DMS153 treated with DMSO at 0.1 percent for 48 hours (cell line): ENCODE measurements around the gene TSEN15.
"Not testable (repeated sequence)": the region's sequence is repeated elsewhere in the genome, so short reads cannot be mapped to it uniquely, and the experiment has no call there.

ENCODE experiments used
- DNase-seq: peaks from one replicate; lab custom pipeline; 2025; ENCODE audit not compliant: unreplicated experiment; lab: John Stamatoyannopoulos, UW

The TSEN15 gene

DNA sequence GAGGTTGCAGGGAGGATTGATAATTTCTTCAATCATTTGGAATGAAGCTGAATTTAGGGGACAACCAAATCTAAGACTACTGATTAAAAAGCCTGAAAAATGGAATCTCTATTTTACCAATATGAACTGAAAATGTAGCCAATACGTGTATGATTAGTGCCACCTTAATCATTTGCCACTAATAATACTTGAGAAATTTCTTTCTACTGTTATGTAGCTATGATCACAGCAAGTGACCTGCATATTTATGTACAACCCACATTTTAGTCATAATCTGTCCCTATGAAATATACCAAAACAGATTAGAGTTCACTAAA is 20.5 kb upstream of the TSEN15 start:
- no peak for DNase-seq

DNA sequence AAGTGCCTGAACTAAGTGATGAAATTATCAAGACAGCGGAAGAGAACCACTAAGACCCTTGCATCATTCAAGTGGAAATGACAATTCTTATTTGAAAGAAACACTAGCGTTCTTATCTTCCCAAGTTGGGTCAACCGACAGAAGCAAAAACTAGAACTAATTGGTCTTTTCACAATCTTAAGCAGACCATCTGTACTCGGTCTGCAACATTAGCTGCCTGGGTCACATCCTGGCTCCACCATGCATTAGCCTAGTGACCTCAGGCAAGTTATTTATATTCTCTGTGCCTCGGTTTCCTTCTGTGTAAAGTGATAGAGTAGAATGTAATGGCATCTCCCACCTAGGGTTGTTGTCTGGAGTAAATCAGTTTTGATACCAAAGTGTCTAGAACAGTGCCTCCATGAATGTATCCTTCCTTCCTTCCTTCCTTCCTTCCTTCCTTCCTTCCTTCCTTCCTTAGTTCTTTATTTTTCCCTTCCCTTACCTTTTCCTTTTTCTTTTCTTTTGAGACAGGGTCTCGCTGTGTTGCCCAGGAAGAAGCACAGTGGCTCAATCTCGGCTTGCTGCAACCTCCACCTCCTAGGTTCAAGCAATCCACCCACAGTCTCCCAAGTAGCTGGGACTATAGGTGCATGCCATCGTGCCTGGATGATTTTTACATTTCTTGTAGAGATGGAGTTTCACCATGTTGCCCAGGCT is 20.0 kb upstream of the TSEN15 start:
- DNase-seq = no peak

DNA sequence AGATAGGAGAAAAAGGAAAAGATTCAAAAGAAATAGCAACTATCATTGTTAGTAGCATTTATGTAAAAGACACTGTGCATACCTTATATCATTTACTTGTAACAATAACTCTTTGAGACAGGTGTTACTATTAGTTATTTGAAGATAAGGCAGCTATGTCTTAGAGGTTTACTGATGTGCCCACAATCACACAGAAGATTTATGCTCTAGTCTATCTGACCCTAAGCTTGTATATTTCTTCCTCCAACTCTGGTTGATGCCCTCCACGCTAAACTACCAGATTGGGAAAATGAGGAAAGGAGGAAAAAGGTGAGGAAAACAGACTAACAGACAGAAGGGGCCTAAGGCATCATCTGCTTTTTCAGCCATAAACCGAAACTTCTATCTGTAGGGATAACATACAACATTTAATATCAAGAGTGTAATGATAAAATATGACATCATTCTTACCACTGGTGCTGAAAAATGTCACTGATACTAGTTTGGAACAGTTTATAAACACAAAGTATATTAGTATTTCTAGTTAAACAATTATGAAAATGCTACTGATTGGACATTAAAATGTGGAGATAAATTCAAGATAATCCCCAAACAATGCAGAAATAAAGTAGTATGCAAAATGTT is 19.1 kb upstream of the TSEN15 start:
- DNase-seq = no peak

DNA sequence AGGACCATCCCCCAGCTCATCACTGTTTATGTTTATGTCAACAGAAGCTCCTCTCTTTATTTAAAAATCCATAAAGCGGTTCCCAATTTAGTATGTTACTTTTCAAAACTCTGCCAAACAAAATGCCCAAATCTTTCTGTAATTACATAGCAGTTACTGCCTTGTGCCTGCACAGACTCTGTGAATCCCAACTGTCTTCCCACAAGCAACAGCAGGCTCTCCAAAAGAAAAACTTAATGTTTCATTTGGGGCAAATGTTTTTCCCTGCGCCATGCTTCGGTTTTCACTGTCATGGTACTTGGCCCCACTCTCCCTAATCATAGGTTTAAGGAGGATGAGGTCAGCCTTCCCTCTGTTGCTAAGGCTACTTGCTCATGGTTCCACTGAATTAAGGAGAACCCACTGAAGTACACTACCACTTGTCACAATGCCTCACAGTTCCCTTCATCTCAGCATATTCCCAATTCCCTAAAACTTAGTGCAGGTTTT is 18.6 kb upstream of the TSEN15 start:
- DNase-seq = no peak

DNA sequence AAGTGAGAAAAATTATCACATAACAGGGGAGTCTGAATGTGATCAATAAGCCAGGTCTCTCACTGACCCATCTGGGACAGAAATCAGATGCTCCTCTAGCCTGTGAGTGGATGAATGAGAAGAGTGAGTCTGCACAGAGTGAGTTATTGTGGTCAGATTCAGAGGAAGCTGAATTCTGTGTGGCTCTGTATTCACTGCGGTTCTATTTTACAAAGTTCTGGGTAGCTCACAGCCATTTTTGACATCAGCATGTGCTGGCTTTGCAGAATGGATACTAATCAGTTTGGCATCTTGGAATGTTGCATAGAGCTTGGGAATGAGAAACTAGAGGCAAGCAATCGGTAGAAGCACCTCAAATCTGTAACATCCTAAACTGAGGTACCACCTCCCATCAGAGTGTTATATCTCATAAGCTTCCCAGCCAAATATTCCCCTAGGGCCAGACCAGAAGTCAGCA is 17.8 kb upstream of the TSEN15 start:
- DNase-seq = no peak

DNA sequence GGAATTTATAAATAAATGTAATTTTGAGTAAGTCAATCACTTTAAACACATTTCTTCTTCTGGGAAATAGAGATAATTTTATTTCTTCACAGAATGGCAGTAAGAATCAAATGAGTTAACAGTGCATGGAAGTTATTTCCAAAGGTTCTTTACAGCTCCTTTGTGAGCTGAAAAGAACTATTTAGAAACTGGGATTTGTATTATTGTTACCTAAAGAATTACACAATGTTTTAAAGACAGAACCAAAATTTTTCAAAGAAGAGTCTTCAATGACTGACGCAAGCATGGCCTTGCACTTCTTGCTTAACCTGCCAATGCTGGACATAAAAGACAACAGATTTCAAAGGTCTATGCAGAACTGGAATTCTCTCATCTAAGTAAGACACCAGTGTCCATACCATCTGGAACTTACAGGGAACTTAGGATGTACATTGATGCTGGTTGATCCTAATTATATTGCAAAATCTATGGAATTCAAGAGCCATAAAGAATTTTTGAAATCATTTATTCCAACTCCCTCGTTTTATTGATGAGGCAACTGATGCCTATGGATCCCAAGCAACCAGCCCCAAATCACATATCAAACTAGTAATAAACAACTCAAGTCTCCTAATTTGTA is 16.7 kb upstream of the TSEN15 start:
- no peak for DNase-seq

DNA sequence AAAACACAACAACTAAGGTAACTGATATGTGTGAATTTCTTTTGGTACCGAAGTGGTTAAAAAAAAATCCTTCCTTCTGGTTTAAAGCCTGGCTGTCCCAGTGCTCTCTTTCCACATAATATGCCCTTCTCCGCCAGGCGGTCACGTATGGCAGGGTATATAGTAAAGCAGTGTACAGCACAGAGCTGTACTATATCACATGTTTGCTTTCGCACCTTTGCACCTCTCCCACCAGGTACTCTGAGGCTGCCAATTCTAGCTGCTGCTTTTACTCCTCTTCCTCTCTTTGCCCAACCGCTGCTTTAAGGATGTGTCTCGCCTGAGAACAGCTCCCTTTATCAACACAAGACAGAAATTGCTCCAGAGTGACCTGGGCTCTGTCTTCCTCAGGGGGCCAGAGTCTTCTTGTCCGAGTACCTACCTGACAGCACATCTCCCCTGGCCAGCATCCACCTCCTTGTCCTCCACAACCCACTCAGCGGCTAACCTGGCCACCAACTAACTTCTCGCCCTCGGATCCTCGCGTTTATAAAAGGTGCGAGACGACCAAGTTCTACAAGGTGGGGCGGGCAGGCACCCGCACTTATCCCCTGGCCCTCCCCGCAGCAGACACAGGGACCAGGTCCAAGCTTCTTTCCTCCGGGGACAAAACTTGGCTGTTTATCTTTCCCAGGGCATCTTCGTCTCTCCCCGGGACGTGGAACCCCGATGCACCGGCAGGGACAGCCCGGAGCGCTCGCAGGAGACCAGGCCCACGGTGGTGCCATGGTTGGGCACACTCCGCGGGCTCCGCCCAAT is 15.6 kb upstream of the TSEN15 start:
- DNase-seq = no peak

DNA sequence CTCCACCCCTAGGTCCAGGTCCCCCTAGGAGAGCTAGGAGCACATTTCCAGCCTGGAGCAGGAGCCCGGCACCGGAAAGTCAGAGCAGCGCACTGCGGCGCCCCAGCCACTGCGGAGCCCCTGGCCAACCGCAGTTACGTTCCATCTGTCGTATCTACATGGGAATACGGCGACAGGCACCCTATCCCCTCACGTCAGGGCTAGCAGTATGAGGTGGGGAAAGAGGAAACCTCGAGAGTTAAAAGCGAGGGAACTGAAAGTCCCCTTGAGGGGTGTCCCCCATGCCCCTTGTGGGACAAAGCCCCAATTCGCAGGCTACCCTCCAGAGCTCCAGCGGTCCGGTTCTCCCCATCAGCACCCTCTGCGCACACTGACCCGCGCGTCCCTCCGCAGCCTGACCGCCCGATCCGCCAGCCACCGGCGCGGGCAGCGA is 15.0 kb upstream of the TSEN15 start:
- peak; percentile 7 for DNase-seq

DNA sequence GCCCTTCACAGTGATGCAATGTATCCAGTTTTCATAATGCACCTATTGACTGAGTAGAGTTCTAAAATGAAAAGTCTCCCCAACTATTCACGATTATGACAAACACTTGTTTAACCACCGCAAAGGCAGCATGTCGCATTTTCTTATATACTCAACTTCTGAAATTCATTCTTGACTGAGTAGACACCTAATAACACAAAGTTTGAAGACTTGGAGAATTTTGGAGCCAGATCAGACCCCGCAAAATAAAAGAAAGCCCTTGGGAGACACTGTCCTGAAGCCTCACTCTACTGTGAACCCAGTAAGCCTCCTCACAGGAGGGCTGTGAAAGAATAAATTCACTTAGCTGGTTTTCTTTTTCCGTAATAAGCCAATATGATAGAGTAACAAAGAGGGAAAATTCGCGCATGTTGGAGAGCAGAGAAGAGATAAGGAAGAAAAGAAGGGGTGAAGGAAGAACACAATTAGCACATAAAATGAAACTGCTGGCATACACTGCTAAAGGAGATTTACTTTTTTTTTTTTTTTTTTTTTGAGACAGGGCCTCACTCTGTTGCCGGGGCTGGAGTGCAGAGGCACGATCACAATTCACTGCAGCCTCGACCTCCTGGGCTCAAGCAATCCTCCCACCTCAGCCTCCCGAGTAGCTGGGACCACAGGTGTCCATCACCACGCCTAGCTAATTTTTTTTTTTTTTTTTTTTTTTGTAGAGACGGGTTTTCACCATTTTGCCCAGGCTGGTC is 13.5 kb upstream of the TSEN15 start:
- no peak for DNase-seq

DNA sequence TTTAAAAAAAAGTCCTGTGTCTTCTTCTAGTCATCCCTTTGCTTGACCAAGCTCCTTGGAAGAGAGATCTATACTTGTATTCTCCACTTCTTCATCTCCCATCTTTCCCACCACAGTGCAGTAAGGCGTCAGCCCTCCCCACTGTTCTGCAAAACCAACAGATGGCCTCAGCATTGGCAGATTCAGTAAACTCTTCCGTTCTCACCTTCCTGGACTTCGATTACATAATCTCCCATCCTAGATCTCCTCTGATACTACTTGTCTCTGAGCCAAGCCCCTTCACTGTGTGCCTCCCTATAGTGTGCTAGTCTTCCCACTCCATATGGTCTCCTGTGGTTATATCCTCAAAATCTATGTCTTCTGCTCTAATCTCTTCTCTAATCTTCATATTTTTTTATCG is 12.4 kb upstream of the TSEN15 start:
- DNase-seq = no peak

DNA sequence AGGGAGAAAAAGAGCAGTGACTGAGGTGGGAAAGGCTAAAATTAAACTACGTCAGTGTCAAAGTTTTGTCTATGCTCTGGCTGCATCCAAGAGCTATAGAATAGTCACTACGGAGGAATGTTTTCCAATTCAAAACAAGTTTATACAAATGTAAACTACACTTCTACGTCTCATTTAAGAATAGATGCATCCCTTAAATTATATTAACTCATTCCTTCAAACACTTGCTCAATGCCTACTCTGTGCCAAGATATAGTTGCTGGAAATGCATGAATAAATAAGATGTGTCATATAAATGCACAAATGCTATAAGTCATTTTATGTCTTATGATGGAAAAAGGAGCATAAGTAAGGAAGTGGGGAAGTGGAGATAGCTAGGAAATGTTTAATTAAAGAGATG is 9.8 kb upstream of the TSEN15 start:
- no peak for DNase-seq

DNA sequence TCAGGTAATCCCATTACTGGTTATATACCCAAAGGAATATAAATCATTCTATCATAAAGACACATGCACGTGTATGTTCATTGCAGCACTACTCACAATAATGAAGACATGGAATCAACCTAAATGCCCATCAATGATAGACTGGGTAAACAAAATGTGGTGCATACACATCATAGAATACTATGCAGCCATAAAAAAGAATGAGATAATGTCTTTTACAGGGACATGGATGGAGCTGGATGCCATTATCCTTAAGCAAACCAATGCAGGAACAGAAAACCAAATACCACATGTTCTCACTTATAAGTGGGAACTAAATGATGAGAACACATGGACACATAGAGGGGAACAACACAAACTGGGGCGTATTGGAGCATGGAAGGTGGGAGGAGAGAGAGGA is 8.2 kb upstream of the TSEN15 start:
- not testable (repeated sequence) for DNase-seq

DNA sequence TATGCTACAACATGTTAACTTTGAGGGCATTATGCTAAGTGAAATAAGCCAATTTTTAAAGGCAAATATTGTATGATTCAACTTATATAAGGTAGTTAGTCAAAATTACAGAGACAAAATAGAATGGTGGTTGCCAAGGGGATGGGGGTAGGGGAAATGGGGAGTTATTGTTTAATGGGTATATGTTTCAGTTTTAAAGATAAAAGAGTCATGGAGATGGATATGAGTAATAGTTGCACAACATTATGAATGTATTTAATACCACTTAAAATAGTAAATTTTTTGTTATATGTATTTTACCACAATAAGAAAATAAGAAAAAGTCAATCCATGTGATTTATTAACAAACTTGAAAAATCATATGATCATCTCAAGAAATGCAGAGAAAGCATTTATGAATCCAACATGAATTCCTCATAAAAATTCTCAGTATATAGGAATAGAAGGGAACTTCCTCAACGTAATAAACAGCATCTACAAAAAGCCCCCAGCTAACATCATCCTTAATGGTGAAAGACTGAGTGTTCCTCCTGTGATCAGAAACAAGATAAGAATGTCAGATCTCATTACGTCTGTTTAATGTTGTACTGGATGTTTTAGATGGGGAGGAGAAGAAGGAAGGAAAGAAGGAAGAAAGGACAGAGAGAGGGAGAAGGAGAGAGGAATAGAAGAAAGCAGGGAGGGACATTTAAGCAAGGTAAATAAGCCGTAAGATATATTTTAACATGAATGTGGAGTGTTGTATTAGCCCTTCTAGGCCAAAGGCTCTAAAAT is 6.7 kb upstream of the TSEN15 start:
- DNase-seq = no peak

DNA sequence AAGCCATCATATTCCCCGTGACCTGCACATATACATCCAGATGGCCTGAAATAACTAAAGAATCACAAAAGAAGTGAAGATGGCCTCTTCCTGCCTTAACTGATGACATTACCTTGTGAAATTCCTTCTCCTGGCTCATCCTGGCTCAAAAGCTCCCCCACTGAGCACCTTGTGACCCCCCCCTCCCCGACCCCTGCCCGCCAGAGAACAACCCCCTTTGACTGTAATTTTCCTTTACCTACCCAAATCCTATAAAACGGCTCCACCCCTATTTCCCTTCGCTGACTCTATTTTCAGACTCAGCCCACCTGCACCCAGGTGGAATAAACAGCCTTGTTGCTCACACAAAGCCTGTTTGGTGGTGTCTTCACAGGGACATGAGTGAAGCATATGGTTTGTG is 4.0 kb upstream of the TSEN15 start:
- DNase-seq = not testable (repeated sequence)

DNA sequence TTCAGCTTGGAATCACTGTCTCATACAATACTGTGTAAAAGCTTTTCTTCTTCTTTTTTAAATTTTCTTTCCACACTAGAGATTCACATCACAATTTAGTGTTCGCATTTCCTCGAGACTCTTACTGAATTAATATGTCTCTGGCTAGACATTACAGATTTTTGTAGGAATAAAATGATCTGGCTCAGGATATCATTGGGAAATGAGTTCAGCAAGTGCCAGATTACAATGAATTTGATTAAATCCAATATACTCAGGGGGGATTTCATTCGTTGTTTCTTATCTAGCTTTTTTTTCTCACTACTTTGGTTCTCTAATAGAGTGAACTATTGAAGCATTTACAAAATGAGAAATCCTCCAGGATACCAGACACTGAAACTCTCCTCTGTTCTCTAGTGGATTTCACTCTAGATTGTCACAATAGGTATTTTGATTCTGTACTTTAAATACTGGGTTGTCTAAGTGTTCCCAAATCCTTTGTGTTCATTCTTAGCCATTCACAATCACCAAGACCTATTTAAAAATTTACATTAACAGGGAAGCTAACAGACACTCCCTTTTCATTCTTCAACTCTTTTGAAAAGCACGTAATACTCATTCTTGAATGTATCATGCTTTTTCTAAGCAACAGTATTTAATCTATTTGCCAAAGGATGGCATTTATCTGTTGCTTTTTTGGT is 2.8 kb upstream of the TSEN15 start:
- DNase-seq = no peak

DNA sequence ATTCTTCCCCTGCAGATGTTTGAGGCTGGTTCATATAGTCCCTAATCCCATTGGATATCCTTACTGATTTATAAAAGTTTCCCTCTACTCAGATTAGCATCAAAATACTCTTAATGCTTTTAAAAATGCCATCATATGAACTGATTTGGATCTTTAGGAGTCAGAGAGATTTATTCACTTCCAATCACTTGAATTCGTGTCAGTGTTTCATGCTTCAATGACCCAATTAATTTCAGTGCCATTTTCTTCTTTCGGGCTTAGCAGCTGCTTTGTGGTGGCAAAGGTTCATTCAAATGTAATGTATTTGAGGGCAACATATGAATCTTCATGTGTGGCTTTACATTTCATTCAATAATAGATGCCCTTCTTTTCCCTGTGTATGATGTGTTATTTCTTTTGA is 2.2 kb upstream of the TSEN15 start:
- no peak for DNase-seq

DNA sequence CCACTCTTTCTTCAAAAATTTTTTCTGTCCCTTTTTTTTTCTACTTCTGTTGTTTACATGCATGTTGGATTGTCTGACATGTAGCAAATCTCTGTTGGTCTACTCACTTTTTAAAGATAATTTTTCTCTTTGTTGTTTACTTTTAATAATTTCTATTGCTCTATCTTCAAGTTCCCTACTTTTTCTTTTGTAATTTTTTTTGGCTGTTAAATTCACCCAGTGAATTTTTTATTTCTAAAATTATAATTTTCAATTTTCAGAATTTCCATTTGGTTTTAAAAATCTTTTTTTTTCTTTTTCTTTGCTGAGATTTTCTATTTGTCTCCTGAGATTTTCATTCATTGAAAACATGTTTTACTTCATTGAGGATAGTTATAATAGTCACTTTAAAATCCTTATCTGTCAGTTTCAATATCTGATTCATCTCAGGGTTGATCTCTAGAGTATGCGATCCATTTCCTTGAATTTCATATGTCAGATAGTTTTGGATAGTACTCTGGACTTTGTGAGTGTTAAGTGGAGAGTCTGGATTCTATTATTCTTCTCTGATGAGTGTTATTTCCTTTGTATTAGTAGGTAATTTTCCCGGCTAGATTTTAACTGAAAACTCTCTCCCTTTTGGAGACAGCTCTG is 1.6 kb upstream of the TSEN15 start:
- no peak for DNase-seq

DNA sequence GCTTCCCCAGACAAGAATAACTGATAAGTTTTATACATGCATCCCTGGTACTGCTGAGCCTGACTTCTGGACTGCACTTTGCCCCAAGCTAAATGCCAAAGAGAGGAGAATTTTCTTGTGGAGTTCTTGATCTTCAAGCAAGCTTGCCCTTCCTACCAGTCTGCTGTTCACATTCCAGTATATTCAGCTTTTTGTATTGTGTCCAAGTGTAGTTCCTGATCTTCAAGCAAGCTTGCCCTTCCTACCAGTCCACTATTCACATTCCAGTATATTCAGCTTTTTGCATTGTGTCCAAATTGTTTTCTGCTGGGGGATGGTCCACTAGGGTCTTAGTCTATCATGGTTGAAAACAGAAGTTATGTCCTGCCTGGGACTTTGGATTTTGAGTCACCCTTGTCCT is 894 bp upstream of the TSEN15 start:
- no peak for DNase-seq

DNA sequence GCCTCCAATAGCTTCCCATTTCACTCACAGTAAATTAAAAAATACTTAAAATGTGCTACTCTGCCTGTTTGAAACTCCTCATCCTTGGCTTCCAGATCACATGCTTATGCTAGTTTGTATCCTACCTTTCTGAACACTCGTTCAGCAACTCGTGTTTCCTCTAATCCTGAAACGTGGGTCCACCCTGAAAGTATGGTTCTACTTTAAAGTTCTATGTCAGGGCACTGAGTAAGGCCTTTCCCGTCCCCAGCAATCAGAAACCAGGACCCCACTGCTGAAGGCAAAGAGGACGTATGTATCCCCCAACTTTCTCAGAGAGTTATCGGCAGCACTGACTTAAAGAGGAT is 419 bp upstream of the TSEN15 start:
- peak; percentile 62 for DNase-seq
